Stimulated activated CD4-positive, alpha-beta T cell treated with anti-CD3 and anti-CD28 coated beads, Interleukin-1b, Interleukin-23, amount 100 ng/mL, for 48 hours (primary cell): ENCODE measurements around the gene NFE2L1.
"Not testable (repeated sequence)": the region's sequence is repeated elsewhere in the genome, so short reads cannot be mapped to it uniquely, and the experiment has no call there.

Experiments used
- DNase-seq: peaks from one replicate; pipeline ENCODE4 v3.0.0-alpha.2; 2020

The NFE2L1 gene

DNA sequence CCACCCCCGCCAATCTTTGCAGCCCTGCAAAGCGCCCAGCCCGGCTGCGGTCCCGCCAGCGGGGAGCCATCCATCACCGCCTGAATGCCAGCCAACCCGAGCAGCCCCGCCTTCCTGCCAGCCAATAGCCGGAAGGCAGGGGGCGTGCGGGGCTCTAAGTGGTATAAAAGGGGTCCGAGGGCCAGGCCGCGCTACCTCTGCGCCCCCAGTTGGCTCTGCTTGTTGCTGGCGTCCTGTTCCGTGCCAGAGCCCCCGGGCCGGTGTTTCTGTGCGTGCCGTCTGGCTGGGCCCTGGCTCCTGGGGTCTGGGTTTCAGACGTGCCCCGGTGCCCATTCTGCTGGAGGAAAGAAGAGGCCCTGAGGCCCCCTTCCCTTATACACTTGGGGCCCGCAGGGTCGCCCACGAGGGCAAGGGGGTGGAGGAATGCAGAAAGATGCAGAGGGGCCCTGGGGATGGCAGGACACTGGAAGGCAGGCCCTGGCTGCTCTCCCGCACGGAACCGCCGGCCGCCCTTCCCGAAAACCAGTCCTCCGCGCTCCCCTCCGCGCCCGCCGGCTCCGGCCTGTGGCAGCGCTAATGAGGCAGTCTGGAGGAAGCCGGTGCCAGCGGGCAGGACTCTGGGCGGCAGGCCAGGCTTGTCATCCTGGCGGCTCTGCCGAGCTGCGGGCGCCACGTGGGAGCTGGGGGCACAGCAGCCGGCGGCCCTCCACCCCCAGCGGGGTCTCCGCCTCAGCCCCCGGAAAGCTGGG is 24.6 kb upstream of the NFE2L1 start:
- peak; percentile 38 for DNase-seq

- peak; percentile 25 for DNase-seq
Observed at GRCh38 chr17:48024149-48025039, 23.8 kb upstream of the NFE2L1 start.

- peak; percentile 97 for DNase-seq
Observed at GRCh38 chr17:48025040-48025903, 22.9 kb upstream of the NFE2L1 start.

DNA sequence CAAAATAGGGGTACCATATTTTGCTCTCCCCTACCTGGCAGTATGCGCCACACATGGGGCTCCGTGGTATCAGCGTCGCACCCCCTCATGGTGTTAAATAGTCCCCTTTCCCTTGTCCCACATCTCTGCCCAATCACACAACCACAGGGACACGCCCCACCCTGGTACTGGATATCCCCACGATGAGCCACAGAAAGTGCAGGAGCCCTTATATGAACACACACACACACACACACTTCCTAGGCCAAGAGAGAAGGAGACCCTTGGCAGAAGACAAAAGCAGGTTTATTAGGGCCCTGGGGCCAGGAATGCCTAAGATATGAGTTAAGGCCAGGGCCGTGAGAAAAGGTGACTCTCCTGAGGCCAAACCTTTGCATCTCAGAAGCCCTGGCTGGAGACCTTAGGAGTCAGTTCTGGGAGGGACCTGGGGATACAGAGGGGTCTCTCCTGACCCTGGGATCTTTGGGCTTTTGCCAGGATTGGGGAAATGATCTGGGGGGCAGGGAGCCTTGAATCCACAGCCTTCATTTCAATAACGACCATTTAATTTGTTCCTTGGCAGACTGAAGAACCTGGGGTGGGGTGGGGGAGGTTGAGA is 22.2 kb upstream of the NFE2L1 start:
- no peak for DNase-seq

GRCh38 chr17:48026502-48027321 is 21.4 kb upstream of the NFE2L1 start:
- DNase-seq, result peak; percentile 76

DNA sequence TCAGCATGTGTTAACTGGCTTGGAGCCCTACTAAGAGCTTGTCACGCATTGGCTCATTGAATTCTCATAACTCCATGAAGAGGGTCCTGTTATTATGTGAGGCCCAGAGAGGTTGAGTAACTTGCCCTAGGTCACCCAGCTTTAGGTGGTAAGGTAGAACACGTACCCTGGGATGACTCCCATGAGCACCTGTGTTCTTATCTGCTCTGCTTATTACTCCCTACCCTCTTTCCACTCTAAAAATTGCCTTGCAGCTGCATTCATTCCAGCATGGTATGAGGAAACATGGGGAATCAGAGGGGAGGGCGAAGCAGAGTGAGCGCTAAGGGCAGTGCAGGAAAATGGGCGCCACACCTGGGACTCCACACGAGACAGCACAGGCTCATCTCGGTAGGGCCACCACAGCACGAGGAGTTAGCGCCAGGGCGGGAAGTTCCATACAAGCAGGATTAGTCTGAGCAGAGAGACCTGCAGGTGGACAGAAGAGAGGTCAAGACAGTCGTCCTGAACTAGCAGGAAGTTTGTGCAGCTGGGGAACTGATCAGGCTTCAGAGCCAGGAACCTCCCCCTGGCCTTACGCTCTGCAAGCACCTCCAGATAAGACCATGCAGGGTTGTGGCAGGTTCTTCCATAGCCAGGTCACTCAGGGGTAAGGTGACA is 20.7 kb upstream of the NFE2L1 start:
- no peak for DNase-seq

DNA sequence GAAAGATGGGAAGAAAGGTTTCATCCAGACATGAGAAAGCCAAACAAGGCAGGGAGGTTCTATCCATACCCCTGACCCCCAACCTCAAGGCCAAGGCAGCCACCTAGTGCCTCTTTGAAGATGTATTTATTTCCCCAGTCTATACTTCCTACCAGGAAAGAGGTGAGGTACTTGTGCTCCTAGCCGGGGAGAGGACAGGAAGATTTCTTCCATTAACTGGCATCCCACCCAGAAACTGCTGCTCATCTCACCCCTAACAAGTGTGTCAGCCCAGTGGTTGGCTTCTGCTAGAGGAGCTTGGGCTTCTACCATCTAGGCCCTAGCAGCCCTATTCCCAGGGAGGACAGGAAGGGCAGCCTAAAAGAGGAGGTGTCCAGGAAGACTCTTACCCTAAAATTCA is 19.4 kb upstream of the NFE2L1 start:
- DNase-seq, result no peak

GRCh38 chr17:48030531-48030930 is 17.6 kb upstream of the NFE2L1 start:
- no peak for DNase-seq

- DNase-seq, result no peak
Observed at GRCh38 chr17:48031966-48032365, 16.2 kb upstream of the NFE2L1 start.

DNA sequence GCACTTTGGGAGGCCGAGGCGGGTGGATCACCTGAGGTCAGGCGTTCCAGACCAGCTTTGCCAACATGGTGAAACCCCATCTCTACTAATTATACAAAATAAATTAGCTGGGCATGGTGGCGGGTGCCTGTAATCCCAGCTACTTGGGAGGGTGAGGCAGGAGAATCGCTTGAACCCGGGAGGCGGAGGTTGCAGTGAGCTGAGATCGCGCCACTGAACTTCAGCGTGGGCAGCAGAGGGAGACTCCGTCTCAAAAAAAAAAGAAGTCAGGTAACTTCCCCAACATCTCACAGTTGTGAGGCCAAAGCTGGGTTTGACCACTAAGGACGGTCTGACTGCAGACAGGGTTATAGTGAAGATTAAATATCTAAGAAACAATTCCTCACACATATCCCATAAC is 13.4 kb upstream of the NFE2L1 start:
- not testable (repeated sequence) for DNase-seq

DNA sequence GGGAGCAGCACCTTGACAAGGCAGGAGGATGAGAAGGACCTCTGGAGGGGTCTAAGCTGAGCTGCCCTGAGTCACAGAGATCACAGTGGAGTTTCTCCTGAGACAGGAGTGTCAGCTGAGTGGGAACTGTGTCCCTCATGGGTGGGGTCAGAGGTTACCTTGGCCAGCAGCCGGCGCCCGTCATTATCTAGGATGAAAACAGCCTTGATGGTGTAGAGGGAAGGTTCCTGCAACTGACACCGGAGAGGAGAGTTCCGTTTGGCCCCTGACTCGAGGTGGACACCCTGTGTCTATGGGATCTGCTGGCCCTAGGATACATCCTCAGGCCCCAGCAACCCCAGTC is 11.5 kb upstream of the NFE2L1 start:
- DNase-seq, result no peak

GRCh38 chr17:48037036-48037837 is 10.9 kb upstream of the NFE2L1 start, which contains the start of gene COPZ2:
Gene COPZ2 (minus strand): TSS chr17:48037797. CDS start chr17:48037777, 20 bp downstream.
- DNase-seq, result peak; percentile 62

GRCh38 chr17:48037838-48038323 is 10.3 kb upstream of the NFE2L1 start:
- DNase-seq, result no peak

DNA sequence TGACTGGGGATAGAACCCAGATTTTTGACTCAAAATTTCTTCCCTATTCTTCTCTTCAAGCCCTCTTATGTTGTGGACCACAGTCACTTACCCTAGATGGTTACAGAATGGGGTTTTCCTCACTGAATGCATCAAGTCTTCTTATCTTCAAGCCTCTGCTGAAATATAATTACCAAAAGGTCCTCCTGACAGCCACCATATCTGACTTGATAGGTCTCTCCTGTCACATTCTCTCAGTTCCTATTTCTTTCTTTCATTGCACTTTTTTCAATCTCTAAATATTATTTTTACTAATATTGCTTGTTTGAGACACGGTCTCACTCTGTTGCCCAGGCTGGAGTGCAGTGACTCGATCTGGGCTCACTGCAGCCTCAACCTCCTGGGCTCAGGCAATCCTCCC is 9.5 kb upstream of the NFE2L1 start:
- DNase-seq, result no peak

- no peak for DNase-seq
Observed at GRCh38 chr17:48043176-48043575, 5.0 kb upstream of the NFE2L1 start.

GRCh38 chr17:48044851-48045250 is 3.3 kb upstream of the NFE2L1 start:
- no peak for DNase-seq

DNA sequence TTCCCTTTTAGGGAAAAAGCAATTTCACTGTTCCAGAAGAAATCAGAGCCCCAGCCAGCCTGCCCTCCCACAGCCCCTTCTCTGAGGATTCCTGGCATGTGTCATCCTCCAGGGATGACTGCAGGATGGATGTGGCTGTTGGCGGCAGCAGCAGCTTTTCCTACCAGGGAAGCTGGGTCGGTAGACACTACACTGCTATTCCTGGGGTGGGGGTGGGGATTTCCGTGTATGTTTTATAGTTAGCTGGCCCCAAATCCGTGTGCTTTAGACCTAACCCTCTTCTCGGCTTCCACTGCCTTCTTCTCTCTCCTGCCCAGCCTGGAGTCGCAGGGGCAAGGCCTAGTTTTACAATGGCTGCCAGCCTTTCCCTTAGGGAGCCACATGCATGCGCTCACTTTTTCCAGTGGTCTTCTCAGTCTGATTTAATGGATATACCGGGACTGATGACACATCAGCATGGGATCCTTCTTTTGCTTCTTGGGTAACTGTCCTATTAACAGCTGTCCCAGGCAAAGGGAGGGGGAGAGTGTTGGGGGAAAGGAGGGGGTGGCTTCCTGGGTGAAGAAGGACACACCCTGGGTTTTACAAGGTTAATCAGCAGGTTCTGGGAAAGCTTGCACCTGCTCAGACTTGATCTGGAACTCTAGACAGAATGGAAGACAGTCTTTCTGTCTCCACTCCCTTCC is 2.7 kb upstream of the NFE2L1 start:
- no peak for DNase-seq

DNA sequence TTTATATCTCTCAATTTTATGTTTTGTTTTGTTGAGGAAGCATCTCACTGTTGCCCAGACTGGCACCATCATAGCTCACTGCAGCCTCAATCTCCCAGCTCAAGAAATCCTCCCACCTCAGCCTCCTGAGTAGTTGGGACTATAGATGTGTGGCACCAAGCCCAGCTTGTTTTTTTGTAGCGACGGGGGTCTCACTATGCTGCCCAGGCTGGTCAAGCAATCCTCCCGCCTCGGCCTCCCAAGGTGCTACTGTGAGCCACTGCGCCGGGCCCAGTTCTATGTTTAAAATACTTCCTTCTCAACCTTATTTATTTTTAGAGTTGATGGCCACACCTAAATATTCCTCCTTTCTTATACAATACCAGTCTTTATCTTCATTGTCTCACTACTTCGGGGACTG is 1.9 kb upstream of the NFE2L1 start:
- no peak for DNase-seq

GRCh38 chr17:48047113-48047740 is 932 bp upstream of the NFE2L1 start:
- DNase-seq, result no peak
